MM.1S (cell line): Measurements from ENCODE around the gene ARL5B.

Experiments
- DNase-seq: peaks from one replicate; pipeline ENCODE4 v3.0.0-alpha.2; 2015
- H2AFZ ChIP-seq: fragments of 300-600 bp; sonication (generic); 2 replicates; pipeline ENCODE4 v1.6.0; 2016; ENCODE audit warnings: antibody characterized with exemption, low read length
- H3F3A ChIP-seq: fragments of 300-600 bp; sonication (generic); 2 replicates; pipeline ENCODE4 v1.6.1; 2016; ENCODE audit warnings: mild to moderate bottlenecking, antibody characterized with exemption, low read length, moderate library complexity, mixed read lengths; ENCODE audit not compliant: insufficient read depth
- H3K27ac ChIP-seq: fragments of 300-600 bp; sonication (generic); 2 replicates; pipeline ENCODE4 v1.5.1; 2016; ENCODE audit warnings: mild to moderate bottlenecking, low read length
- H3K27me3 ChIP-seq: fragments of 300-600 bp; sonication (generic); replicated peaks from 2 replicates; pipeline ENCODE4 v1.6.0; 2016; ENCODE audit warnings: low read length; ENCODE audit not compliant: insufficient read depth
- H3K36me3 ChIP-seq: fragments of 300-600 bp; sonication (generic); replicated peaks from 2 replicates; pipeline ENCODE4 v1.6.1; 2016; ENCODE audit warnings: mild to moderate bottlenecking, low read length, mixed read lengths; ENCODE audit not compliant: insufficient read depth
- H3K4me1 ChIP-seq: fragments of 300-600 bp; sonication (generic); 2 replicates; pipeline ENCODE4 v1.6.1; 2016; ENCODE audit warnings: low read length, mixed read lengths
- H3K4me2 ChIP-seq: fragments of 300-600 bp; sonication (generic); 2 replicates; pipeline ENCODE4 v1.6.0; 2016; ENCODE audit warnings: low read depth, low read length
- H3K4me3 ChIP-seq: fragments of 300-600 bp; sonication (generic); 2 replicates; pipeline ENCODE4 v1.5.1; 2016; ENCODE audit warnings: low read length, mixed read lengths
- H3K79me2 ChIP-seq: fragments of 300-600 bp; sonication (generic); 2 replicates; pipeline ENCODE4 v1.6.1; 2016; ENCODE audit warnings: mixed run types, low read length, mixed read lengths
- H3K9ac ChIP-seq: fragments of 300-600 bp; sonication (generic); 2 replicates; pipeline ENCODE4 v1.6.1; 2016; ENCODE audit warnings: low read length, mixed read lengths
- H3K9me2 ChIP-seq: fragments of 300-600 bp; sonication (generic); replicated peaks from 2 replicates; pipeline ENCODE4 v1.6.1; 2016; ENCODE audit warnings: mild to moderate bottlenecking, low read length, mixed read lengths; ENCODE audit not compliant: insufficient read depth
- H3K9me3 ChIP-seq: fragments of 300-600 bp; sonication (generic); replicated peaks from 2 replicates; pipeline ENCODE4 v1.6.1; 2016; ENCODE audit warnings: mild to moderate bottlenecking, low read length, mixed read lengths; ENCODE audit not compliant: insufficient read depth
- H4K20me1 ChIP-seq: fragments of 300-600 bp; sonication (generic); 2 replicates; pipeline ENCODE4 v1.6.1; 2016; ENCODE audit warnings: mild to moderate bottlenecking, low read length, moderate library complexity, mixed read lengths; ENCODE audit not compliant: insufficient read depth
- CTCF ChIP-seq: fragments of 300-600 bp; sonication (generic); IDR thresholded peaks from 2 replicates; pipeline ENCODE4 v1.5.1; 2016; ENCODE audit warnings: antibody characterized with exemption, low read length, mixed read lengths
- EZH2 ChIP-seq: fragments of 300-600 bp; sonication (generic); optimal IDR thresholded peaks from 2 replicates; pipeline ENCODE3; 2017; ENCODE audit warnings: low read depth, mild to moderate bottlenecking, antibody characterized with exemption, low read length, mixed read lengths
- EZH2phosphoT487 ChIP-seq: fragments of 300-600 bp; sonication (generic); IDR thresholded peaks from 2 replicates; pipeline ENCODE4 v1.6.1; 2018; ENCODE audit warnings: antibody characterized with exemption, low read length

ARL5B gene

GRCh38 chr10:18658271-18659124 is 733 bp upstream of the ARL5B start:
- peaks cover 10% of the 10 kb centered on the region; the same call in 1 of the 2 replicates for H3K4me1 ChIP-seq
- no peak for TF ChIP-seq EZH2phosphoT487
- TF ChIP-seq EZH2: no peak
- TF ChIP-seq CTCF: no peak
- H3K4me3 ChIP-seq: peak overlapping the region; percentile 93
- H3F3A ChIP-seq: peaks cover 22% of the 10 kb centered on the region
- H3K4me2 ChIP-seq: peak overlapping the region; percentile 90
- peak overlapping the region; percentile 39 for H2AFZ ChIP-seq
- H4K20me1 ChIP-seq: no peaks in the 10 kb centered on the region
- peaks cover 45% of the 10 kb centered on the region for H3K79me2 ChIP-seq
- DNase-seq: peak; percentile 39
- no peaks in the 10 kb centered on the region for H3K9me3 ChIP-seq
- H3K9ac ChIP-seq: peak overlapping the region; percentile 97
- H3K36me3 ChIP-seq: no peaks in the 10 kb centered on the region
- H3K9me2 ChIP-seq: no peaks in the 10 kb centered on the region
- peak overlapping the region; percentile 96 for H3K27ac ChIP-seq
- H3K27me3 ChIP-seq: no peaks in the 10 kb centered on the region

GRCh38 chr10:18659819-18660535 is 746 bp downstream of the ARL5B start:
- H4K20me1 ChIP-seq: 0 out of 2 replicates have a peak, but pooled peaks cover 4% of the 10 kb centered on the region
- DNase-seq: peak; percentile 60
- H3K27ac ChIP-seq: peak overlapping the region; percentile 96
- H3K79me2 ChIP-seq: peaks cover 60% of the 10 kb centered on the region
- H3K9ac ChIP-seq: peak overlapping the region; percentile 97
- no peaks in the 10 kb centered on the region for H3K36me3 ChIP-seq
- no peak for TF ChIP-seq EZH2phosphoT487
- no peak for TF ChIP-seq EZH2
- no peak for TF ChIP-seq CTCF
- H3K27me3 ChIP-seq: no peaks in the 10 kb centered on the region
- H3K4me1 ChIP-seq: peaks cover 10% of the 10 kb centered on the region; the same call in 1 of the 2 replicates
- H3K4me3 ChIP-seq: peak overlapping the region; percentile 93
- H3K9me2 ChIP-seq: no peaks in the 10 kb centered on the region
- peaks cover 22% of the 10 kb centered on the region for H3F3A ChIP-seq
- peak overlapping the region; percentile 36 for H3K4me2 ChIP-seq
- peak overlapping the region; percentile 77 for H2AFZ ChIP-seq
- H3K9me3 ChIP-seq: no peaks in the 10 kb centered on the region

- no peaks in the 10 kb centered on the region for H3K27me3 ChIP-seq
- H4K20me1 ChIP-seq: 0 out of 2 replicates have a peak, but pooled peaks cover 6% of the 10 kb centered on the region
- no peak overlapping the region for H2AFZ ChIP-seq
- H3K9me3 ChIP-seq: no peaks in the 10 kb centered on the region
- peak overlapping the region; percentile 36; the same call in 1 of the 2 replicates for H3K4me2 ChIP-seq
- no peak for TF ChIP-seq EZH2phosphoT487
- no peak for TF ChIP-seq CTCF
- no peak for TF ChIP-seq EZH2
- no peaks in the 10 kb centered on the region for H3K9me2 ChIP-seq
- DNase-seq: no peak
- peaks cover 10% of the 10 kb centered on the region; the same call in 1 of the 2 replicates for H3K4me1 ChIP-seq
- H3K9ac ChIP-seq: no peak overlapping the region
- H3F3A ChIP-seq: peaks cover 22% of the 10 kb centered on the region
- peaks cover 69% of the 10 kb centered on the region for H3K79me2 ChIP-seq
- H3K4me3 ChIP-seq: peak overlapping the region; percentile 93; the same call in 1 of the 2 replicates
- H3K36me3 ChIP-seq: no peaks in the 10 kb centered on the region
- no peak overlapping the region for H3K27ac ChIP-seq
Measured at GRCh38 chr10:18660816-18661431, 1.7 kb downstream of the ARL5B start.
